ENCODE results near the gene MESP2.

The MESP2 gene

DNA sequence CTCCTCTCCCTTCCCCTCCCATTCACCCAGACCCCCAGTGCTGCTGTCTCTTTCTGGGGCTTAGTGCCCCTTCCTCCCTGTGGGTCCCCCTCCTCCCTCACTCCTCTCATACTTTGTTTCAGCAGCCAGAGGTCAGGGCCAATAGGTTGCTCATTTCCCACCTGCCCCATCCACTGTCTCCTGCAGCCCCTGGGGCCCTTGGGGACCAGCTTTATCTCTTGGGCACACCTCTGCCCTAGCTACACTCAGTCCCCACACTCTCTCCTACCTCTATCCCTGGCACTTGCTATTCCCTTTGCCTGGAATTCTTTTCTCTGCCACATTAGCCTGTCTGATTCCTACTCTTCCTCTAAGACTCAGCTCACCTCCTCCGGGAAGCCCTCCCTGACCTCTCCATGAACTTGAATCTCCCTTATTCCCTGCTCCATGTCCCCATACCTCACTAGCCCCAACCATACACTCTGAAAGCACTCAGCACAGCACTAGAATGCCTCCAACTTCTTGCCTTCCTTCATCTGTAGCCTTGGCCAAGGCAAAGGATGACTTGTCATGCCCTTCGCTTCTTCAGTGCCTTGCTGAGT is 23.9 kb downstream of the MESP2 start:
- TF ChIP-seq CTCF (IDR thresholded peaks at IDR 0.05; ENCODE audit: borderline replicate concordance, insufficient read depth, low read depth, low read length) = no peak
- no peak overlapping the region for H3K4me3 ChIP-seq (ENCODE audit: low read depth, low read length)

GRCh38 chr15:89801471-89802195 is 25.5 kb downstream of the MESP2 start:
- H3K4me3 ChIP-seq (ENCODE audit: low read depth, low read length) = no peak overlapping the region
- no peak for TF ChIP-seq CTCF (IDR thresholded peaks at IDR 0.05; ENCODE audit: borderline replicate concordance, insufficient read depth, low read depth, low read length)

GRCh38 chr15:89802231-89802928 is 26.2 kb downstream of the MESP2 start:
- no peak for TF ChIP-seq CTCF (IDR thresholded peaks at IDR 0.05; ENCODE audit: borderline replicate concordance, insufficient read depth, low read depth, low read length)
- H3K4me3 ChIP-seq (ENCODE audit: low read depth, low read length) = no peak overlapping the region

GRCh38 chr15:89802986-89803824 is 27.1 kb downstream of the MESP2 start:
- H3K4me3 ChIP-seq (ENCODE audit: low read depth, low read length) = no peak overlapping the region

DNA sequence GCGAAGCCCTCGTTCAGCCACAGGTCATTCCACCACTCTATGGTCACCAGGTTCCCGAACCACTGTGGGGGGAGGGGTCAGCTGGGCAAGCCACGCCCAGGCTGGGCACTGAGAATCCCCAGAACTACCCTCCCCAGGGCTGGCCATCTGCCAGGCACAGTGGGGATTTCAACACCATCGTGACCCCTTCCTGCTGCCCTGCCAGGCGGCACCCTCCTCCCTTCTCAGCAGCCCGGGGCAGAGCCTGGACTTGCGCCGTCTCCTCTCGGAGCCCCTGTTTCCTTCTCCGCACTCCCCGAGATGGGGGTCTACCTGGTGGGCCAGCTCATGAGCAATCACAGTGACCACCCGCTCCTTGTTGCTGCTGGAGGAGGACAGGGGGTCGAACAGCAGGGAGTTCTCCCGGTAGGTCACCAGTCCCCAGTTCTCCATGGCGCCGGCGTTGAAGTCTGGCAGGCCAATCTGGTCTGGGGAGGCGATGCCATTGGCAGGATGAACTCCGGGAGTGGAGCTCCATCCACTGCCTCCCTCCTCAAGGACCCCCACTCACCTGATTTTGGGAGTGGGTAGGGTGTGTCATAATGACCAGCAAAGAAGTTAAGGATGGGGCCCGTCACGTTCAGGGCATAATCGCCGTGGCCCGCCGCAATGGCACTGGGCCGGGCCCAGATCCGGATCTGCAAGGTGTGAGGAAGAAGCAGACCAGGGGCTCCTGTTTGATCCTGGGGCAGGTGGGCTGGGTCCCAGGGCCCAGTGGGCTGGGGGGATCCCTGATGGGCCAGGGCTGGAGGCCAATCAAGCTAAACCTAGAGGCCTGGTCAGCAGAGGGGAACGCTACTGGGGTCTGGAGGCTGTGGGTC is 28.0 kb downstream of the MESP2 start:
- TF ChIP-seq CTCF (IDR thresholded peaks at IDR 0.05; ENCODE audit: borderline replicate concordance, insufficient read depth, low read depth, low read length) = no peak

More at GRCh38 chr15:89802986-89803824, 27.1 kb downstream of the MESP2 start:
- TF ChIP-seq CTCF (IDR thresholded peaks at IDR 0.05; ENCODE audit: borderline replicate concordance, insufficient read depth, low read depth, low read length) = no peak

More for the DNA sequence above, 28.0 kb downstream of the MESP2 start:
- no peak overlapping the region for H3K4me3 ChIP-seq (ENCODE audit: low read depth, low read length)
